Keratinocyte (primary cell): ENCODE data around the gene ZNF440.
"Not testable (repeated sequence)": the region's sequence is repeated elsewhere in the genome, so short reads cannot be mapped to it uniquely, and the experiment has no call there.

Experiments
- CTCF ChIP-seq, 3 experiments: IDR thresholded peaks in 1 of 3; conservative IDR thresholded peaks in 1 of 3; optimal IDR thresholded peaks in 1 of 3; 2 replicates in 2 of 3; 3 replicates in 1 of 3; pipeline versions ENCODE3 to v1.5.1; 2011; ENCODE audit warnings: low read length in 3 of 3, mild to moderate bottlenecking in 3 of 3, moderate library complexity in 2 of 3, control low read depth in 1 of 3, inconsistent platforms in 1 of 3; ENCODE audit not compliant: insufficient read depth in 2 of 3; ENCODE audit errors: extremely low read depth in 1 of 3
- EZH2 ChIP-seq: IDR thresholded peaks from one replicate; pipeline ENCODE4 v1.6.1; 2012; ENCODE audit warnings: inconsistent platforms, mild to moderate bottlenecking, low read length, moderate library complexity

GRCh38 chr19:11850289-11850688, 36.2 kb downstream of the ZNF440 start:
- not testable (repeated sequence) for TF ChIP-seq EZH2; CTCF (optimal IDR thresholded peaks at IDR 0.05 in 1 of 3, IDR thresholded peaks at IDR 0.05 in 1 of 3, conservative IDR thresholded peaks at IDR 0.05 in 1 of 3; ENCODE audit: extremely low read depth in 1 of 3, insufficient read depth in 2 of 3, low read length in 3 of 3)
